Measurements from ENCODE around the gene BPIFB6. TPM values are rescaled to one million over a fixed set of nuclear protein-coding genes. Genes with fewer than 3 reads are reported as not detected.

Gene BPIFB6
- total and polyA plus RNA-seq, 10 of the 15 experiments (the other 5 are each of a cell fraction or from before 2014, with no cell fraction given) = not detected

DNA sequence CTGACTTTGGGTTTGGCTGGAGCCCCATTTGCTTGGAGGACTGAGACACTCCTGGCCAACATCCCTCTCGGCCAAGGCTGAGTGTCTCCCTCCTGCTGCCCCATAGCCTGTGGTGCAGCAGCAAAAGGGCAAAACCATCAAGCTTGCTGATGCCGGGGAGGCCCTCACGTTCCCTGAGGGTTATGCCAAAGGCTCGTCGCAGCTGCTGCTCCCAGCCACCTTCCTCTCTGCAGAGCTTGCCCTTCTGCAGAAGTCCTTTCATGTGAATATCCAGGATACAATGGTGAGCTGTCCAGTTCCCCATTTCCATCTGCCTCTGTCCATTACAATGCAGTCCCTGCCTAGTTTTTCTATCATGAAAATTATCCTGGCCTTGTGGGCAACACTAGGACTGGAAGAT, 6.0 kb downstream of the BPIFB6 start (continued):
- TF ChIP-seq JUND (IDR thresholded peaks at IDR 0.05; ENCODE audit: low read depth, low read length) = no peak
- TF ChIP-seq, protein P1, sequence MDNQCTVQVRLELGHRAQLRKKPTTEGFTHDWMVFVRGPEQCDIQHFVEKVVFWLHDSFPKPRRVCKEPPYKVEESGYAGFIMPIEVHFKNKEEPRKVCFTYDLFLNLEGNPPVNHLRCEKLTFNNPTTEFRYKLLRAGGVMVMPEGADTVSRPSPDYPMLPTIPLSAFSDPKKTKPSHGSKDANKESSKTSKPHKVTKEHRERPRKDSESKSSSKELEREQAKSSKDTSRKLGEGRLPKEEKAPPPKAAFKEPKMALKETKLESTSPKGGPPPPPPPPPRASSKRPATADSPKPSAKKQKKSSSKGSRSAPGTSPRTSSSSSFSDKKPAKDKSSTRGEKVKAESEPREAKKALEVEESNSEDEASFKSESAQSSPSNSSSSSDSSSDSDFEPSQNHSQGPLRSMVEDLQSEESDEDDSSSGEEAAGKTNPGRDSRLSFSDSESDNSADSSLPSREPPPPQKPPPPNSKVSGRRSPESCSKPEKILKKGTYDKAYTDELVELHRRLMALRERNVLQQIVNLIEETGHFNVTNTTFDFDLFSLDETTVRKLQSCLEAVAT (IDR thresholded peaks at IDR 0.05) = no peak
- TF ChIP-seq ZNF207 (IDR thresholded peaks at IDR 0.05; ENCODE audit: borderline replicate concordance) = no peak
- TF ChIP-seq, protein P2, sequence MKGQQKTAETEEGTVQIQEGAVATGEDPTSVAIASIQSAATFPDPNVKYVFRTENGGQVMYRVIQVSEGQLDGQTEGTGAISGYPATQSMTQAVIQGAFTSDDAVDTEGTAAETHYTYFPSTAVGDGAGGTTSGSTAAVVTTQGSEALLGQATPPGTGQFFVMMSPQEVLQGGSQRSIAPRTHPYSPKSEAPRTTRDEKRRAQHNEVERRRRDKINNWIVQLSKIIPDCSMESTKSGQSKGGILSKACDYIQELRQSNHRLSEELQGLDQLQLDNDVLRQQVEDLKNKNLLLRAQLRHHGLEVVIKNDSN (IDR thresholded peaks at IDR 0.05; ENCODE audit: borderline replicate concordance, extremely low read length, insufficient read depth, low read depth, low read length) = no peak
- TF ChIP-seq CHD4 (IDR thresholded peaks at IDR 0.05) = no peak
- no peak for TF ChIP-seq POLR2A (IDR thresholded peaks at IDR 0.05; ENCODE audit: low read depth, low read length)
- no peak for TF ChIP-seq MEF2A (IDR thresholded peaks at IDR 0.05; ENCODE audit: insufficient read depth, low read depth, low read length)
- no peak for TF ChIP-seq FOXM1 (IDR thresholded peaks at IDR 0.05; ENCODE audit: low read depth, low read length)

DNA sequence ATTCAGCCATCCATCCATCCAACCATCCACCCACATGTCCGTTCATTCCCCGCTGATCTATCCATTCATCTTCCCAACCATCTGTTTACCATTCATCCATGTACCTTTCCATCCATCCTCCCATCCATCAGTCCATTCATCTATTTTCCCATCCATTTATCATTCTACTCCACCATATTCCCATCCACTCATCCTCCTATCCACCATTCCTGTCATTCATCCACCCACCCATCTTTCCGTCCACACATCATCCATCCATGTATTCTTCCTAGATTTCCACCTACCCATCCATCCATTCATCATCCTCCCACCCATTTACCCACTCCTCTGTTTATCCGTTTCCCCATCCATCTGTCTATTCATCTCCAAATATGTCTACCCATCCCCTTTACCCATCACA, 6.8 kb downstream of the BPIFB6 start:
- POLR2A ChIA-PET = no interaction called here
- Histone ChIP-seq H2AFZ (ENCODE audit: control insufficient read depth, low read depth, low read length) (no peak overlapping the region), H3K9me3 (replicated peaks; ENCODE audit: control insufficient read depth, insufficient read depth, low read length) (no peaks in the 10 kb centered on the region), H3K9ac (ENCODE audit: control insufficient read depth, insufficient read depth, low read length) (no peak overlapping the region), H3K27ac (ENCODE audit: control insufficient read depth, insufficient read depth) (no peak overlapping the region), H3K36me3 (ENCODE audit: control insufficient read depth in 2 of 2, insufficient read depth in 2 of 2, low read length in 1 of 2) (no peaks in the 10 kb centered on the region), H3K79me2 (ENCODE audit: control insufficient read depth, insufficient read depth, low read length) (no peaks in the 10 kb centered on the region), H4K20me1 (ENCODE audit: control insufficient read depth, insufficient read depth) (no peaks in the 10 kb centered on the region), H3K4me2 (ENCODE audit: control insufficient read depth, insufficient read depth) (no peak overlapping the region), H3K27me3 (replicated peaks in 1 of 2; ENCODE audit: control insufficient read depth in 2 of 2, insufficient read depth in 2 of 2, low read length in 1 of 2) (no peaks in the 10 kb centered on the region; a peak in 1 of 4 replicates), H3K4me1 (ENCODE audit: control insufficient read depth, insufficient read depth, low read length) (no peaks in the 10 kb centered on the region), H3K4me3 (no peak overlapping the region)
- RAD21 ChIA-PET (ENCODE audit: unreplicated experiment) = no interaction called here
- in situ Hi-C loops (cut with MboI) = no loop called here
- BruUV-seq (replicated peaks) = no TSS peak
- FAIRE-seq = no peak
- no peak for DNase-seq (ENCODE audit: low read depth, low spot score)
- 28% methylated on average over 4 of the region's 4 CpGs for WGBS (ENCODE audit: insufficient coverage, insufficient replicate concordance, low lambda C conversion rate, missing lambda C conversion rate)
- SMC1A ChIA-PET (ENCODE audit: uncharacterized antibody, unreplicated experiment) = no interaction called here
- TF ChIP-seq, protein P3, sequence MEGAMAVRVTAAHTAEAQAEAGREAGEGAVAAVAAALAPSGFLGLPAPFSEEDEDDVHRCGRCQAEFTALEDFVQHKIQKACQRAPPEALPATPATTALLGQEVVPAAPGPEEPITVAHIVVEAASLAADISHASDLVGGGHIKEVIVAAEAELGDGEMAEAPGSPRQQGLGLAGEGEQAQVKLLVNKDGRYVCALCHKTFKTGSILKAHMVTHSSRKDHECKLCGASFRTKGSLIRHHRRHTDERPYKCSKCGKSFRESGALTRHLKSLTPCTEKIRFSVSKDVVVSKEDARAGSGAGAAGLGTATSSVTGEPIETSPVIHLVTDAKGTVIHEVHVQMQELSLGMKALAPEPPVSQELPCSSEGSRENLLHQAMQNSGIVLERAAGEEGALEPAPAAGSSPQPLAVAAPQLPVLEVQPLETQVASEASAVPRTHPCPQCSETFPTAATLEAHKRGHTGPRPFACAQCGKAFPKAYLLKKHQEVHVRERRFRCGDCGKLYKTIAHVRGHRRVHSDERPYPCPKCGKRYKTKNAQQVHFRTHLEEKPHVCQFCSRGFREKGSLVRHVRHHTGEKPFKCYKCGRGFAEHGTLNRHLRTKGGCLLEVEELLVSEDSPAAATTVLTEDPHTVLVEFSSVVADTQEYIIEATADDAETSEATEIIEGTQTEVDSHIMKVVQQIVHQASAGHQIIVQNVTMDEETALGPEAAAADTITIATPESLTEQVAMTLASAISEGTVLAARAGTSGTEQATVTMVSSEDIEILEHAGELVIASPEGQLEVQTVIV (IDR thresholded peaks at IDR 0.05; ENCODE audit: borderline replicate concordance, partially characterized antibody) = peak; percentile 20
- TF ChIP-seq IRF4 (IDR thresholded peaks at IDR 0.05; ENCODE audit: low read depth, low read length) (no peak), GABPA (IDR thresholded peaks at IDR 0.05; ENCODE audit: low read depth) (no peak)
- intact Hi-C loops (cut with micrococcal nuclease; ENCODE audit: unreplicated experiment) = no loop called here
- no peak for ATAC-seq
- CTCF ChIA-PET = no interaction called here

All from GM12878 (cell line).